Retinal pigment epithelial cell (primary cell): ENCODE results near the gene CC2D1A.

Experiments used
- DNase-seq: peaks from one replicate; pipeline ENCODE4 v3.0.0-alpha.2; 2010; ENCODE audit warnings: low read depth
- H3K4me3 ChIP-seq: 2 replicates; pipeline ENCODE4 v1.5.1; 2011; ENCODE audit warnings: mild to moderate bottlenecking, low read length, control low read depth, moderate library complexity
- CTCF ChIP-seq: conservative IDR thresholded peaks from 2 replicates; pipeline ENCODE4 v1.5.1; 2011; ENCODE audit warnings: low read depth, low read length, control low read depth, inconsistent platforms

CC2D1A gene

GRCh38 chr19:13952154-13952930 is 46.3 kb downstream of the CC2D1A start, which contains the start of gene DCAF15:
Gene DCAF15 (plus strand): TSS chr19:13952509. CDS start chr19:13952513, 4 bp downstream.
- DNase-seq, result peak; percentile 98
- H3K4me3 ChIP-seq, result peak within 1 kb of the TSS; percentile 77
- no peak for TF ChIP-seq CTCF

GRCh38 chr19:13952931-13953531 is 47.0 kb downstream of the CC2D1A start:
- no peak for DNase-seq
- peak overlapping the region; percentile 77 for H3K4me3 ChIP-seq
- peak; percentile 26 for TF ChIP-seq CTCF

- no peak for TF ChIP-seq CTCF
- no peak for DNase-seq
- H3K4me3 ChIP-seq, result no peak overlapping the region
These were observed 48.2 kb downstream of the CC2D1A start for GRCh38 chr19:13954185-13954584.

- DNase-seq, result no peak
- TF ChIP-seq CTCF, result no peak
- no peak overlapping the region for H3K4me3 ChIP-seq
These were observed 49.8 kb downstream of the CC2D1A start for GRCh38 chr19:13955662-13956364.

- DNase-seq, result no peak
- no peak for TF ChIP-seq CTCF
- no peak overlapping the region for H3K4me3 ChIP-seq
These were observed 50.4 kb downstream of the CC2D1A start for GRCh38 chr19:13956365-13956744.

GRCh38 chr19:13957051-13957450 is 51.0 kb downstream of the CC2D1A start:
- TF ChIP-seq CTCF, result no peak
- no peak overlapping the region for H3K4me3 ChIP-seq
- DNase-seq, result no peak

- no peak for TF ChIP-seq CTCF
- no peak overlapping the region for H3K4me3 ChIP-seq
- no peak for DNase-seq
These were observed 52.0 kb downstream of the CC2D1A start for GRCh38 chr19:13958043-13958442.
